ENCODE results near the gene TMPRSS3.

- TF ChIP-seq POLR2A (IDR thresholded peaks at IDR 0.05), result no peak
- no peak for TF ChIP-seq CTCF (IDR thresholded peaks at IDR 0.05)
Measured at GRCh38 chr21:42426424-42426823, 30.6 kb upstream of the TMPRSS3 start.
